Ishikawa (cell line): ENCODE measurements around the gene UST.

Experiments
- CEBPB ChIP-seq: IDR thresholded peaks from 2 replicates; pipeline ENCODE4 v1.6.1; 2012
- CREB1 ChIP-seq: IDR thresholded peaks from 2 replicates; pipeline ENCODE4 v1.6.1; 2012; ENCODE audit warnings: low read depth
- EGR1 ChIP-seq: IDR thresholded peaks from 2 replicates; pipeline ENCODE4 v1.6.1; 2012
- EP300 ChIP-seq: IDR thresholded peaks from 2 replicates; pipeline ENCODE4 v1.6.1; 2012; ENCODE audit warnings: borderline replicate concordance
- FOXM1 ChIP-seq: IDR thresholded peaks from 2 replicates; pipeline ENCODE4 v1.6.1; 2012; ENCODE audit warnings: low read depth, borderline replicate concordance
- NFIC ChIP-seq: IDR thresholded peaks from 2 replicates; pipeline ENCODE4 v1.6.1; 2012
- RAD21 ChIP-seq: IDR thresholded peaks from 2 replicates; pipeline ENCODE4 v1.6.1; 2012; ENCODE audit warnings: low read depth
- TAF1 ChIP-seq: IDR thresholded peaks from 2 replicates; pipeline ENCODE4 v1.6.1; 2012; ENCODE audit warnings: low read depth, mild to moderate bottlenecking
- TCF12 ChIP-seq: IDR thresholded peaks from 2 replicates; pipeline ENCODE4 v1.6.1; 2012; ENCODE audit warnings: low read depth
- TEAD4 ChIP-seq: IDR thresholded peaks from 2 replicates; pipeline ENCODE4 v1.6.1; 2012
- YY1 ChIP-seq: IDR thresholded peaks from 2 replicates; pipeline ENCODE4 v1.6.1; 2012; ENCODE audit warnings: low read depth
- ZBTB7A ChIP-seq: IDR thresholded peaks from 2 replicates; pipeline ENCODE4 v1.6.1; 2012; ENCODE audit warnings: low read depth
- TF ChIP-seq, protein P1 (sequence below): IDR thresholded peaks from 2 replicates; pipeline ENCODE4 v1.6.1; 2012
- TF ChIP-seq, protein P2 (sequence below): IDR thresholded peaks from 2 replicates; pipeline ENCODE4 v1.6.1; 2012
- TF ChIP-seq, protein P3 (sequence below): IDR thresholded peaks from 2 replicates; pipeline ENCODE4 v1.6.1; 2012; ENCODE audit warnings: low read depth, mild to moderate bottlenecking

The UST gene

DNA sequence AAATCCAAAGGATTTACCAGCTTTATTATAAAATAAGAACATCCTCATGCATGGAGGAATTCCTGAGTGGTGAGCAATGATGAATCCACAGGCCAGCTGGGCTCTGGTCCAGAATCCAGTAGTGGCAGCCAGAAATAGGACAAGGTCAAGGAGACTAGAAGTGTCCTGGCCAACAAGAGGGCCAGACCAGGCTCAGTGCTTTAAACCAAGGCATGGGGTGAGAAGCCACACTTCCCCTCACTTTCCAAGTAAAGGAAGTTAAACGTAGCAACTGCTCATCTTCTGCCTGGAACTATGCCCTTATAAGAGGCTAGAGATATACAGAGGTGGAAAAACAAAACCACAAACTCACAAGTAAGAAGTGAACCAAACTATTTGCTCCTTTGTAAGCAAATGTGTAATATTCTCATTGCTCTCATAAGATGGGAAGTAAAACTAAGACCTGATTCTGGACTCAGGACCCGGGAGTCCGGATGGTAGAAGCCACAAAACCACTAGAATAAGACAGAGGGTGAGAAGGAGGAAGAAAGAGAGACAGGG is 253.2 kb downstream of the UST start:
- TF ChIP-seq, protein P1, sequence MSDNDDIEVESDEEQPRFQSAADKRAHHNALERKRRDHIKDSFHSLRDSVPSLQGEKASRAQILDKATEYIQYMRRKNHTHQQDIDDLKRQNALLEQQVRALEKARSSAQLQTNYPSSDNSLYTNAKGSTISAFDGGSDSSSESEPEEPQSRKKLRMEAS, result no peak
- TF ChIP-seq TEAD4, result peak; percentile 27; the same call in 1 of the 2 replicates
- TF ChIP-seq ZBTB7A, result no peak
- TF ChIP-seq, protein P2, sequence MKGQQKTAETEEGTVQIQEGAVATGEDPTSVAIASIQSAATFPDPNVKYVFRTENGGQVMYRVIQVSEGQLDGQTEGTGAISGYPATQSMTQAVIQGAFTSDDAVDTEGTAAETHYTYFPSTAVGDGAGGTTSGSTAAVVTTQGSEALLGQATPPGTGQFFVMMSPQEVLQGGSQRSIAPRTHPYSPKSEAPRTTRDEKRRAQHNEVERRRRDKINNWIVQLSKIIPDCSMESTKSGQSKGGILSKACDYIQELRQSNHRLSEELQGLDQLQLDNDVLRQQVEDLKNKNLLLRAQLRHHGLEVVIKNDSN, result no peak
- no peak for TF ChIP-seq TAF1
- TF ChIP-seq CREB1, result no peak
- TF ChIP-seq CEBPB, result no peak
- TF ChIP-seq, protein P3, sequence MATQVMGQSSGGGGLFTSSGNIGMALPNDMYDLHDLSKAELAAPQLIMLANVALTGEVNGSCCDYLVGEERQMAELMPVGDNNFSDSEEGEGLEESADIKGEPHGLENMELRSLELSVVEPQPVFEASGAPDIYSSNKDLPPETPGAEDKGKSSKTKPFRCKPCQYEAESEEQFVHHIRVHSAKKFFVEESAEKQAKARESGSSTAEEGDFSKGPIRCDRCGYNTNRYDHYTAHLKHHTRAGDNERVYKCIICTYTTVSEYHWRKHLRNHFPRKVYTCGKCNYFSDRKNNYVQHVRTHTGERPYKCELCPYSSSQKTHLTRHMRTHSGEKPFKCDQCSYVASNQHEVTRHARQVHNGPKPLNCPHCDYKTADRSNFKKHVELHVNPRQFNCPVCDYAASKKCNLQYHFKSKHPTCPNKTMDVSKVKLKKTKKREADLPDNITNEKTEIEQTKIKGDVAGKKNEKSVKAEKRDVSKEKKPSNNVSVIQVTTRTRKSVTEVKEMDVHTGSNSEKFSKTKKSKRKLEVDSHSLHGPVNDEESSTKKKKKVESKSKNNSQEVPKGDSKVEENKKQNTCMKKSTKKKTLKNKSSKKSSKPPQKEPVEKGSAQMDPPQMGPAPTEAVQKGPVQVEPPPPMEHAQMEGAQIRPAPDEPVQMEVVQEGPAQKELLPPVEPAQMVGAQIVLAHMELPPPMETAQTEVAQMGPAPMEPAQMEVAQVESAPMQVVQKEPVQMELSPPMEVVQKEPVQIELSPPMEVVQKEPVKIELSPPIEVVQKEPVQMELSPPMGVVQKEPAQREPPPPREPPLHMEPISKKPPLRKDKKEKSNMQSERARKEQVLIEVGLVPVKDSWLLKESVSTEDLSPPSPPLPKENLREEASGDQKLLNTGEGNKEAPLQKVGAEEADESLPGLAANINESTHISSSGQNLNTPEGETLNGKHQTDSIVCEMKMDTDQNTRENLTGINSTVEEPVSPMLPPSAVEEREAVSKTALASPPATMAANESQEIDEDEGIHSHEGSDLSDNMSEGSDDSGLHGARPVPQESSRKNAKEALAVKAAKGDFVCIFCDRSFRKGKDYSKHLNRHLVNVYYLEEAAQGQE, result no peak
- TF ChIP-seq NFIC, result peak; percentile 76
- no peak for TF ChIP-seq EGR1
- TF ChIP-seq RAD21, result no peak
- TF ChIP-seq EP300, result no peak
- TF ChIP-seq TCF12, result no peak

DNA sequence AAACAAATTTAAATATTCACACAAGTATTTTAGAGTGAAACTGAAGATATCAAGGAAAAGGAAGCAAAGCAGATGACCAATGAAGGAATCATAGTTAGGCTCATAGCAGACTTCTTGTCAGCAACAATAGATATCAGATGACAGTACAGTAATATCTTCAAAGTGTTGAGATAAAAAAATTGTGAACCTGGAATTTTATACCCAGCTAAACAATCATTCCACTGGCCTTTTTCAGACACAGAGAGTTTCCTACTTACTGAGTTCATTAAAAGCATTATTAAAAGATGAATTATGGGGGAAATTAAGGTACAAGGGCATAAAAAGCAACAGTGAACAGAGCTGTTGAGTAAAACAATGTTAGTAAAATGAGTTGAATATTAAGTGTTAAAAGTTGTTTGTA is 254.6 kb downstream of the UST start:
- TF ChIP-seq EGR1 (no peak), TAF1 (no peak), YY1 (no peak), FOXM1 (no peak), CREB1 (no peak), NFIC (no peak)

DNA sequence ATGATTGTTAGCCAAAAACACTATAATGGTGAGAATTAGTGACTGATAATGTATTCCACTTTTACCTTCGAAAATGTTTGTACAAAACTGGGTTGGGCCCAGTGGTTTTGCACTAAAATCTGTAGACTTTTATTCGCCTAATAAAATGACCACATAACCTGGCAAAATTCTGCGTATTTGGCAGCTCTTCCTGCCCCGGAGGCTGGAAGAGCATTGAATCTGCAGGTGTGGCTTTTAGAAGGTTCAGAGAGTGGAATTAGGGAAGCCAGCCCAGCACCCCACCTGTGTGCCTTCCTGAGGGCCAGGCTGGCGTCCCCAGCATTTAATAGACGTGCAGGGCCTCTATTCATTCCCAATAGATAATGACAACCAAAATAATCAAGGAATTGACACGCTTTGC is 256.7 kb downstream of the UST start:
- TF ChIP-seq RAD21, result no peak
- TF ChIP-seq, protein P3, result no peak
- TF ChIP-seq, protein P2, result no peak
- TF ChIP-seq CEBPB, result no peak
- TF ChIP-seq TCF12, result no peak
- no peak for TF ChIP-seq TEAD4
- no peak for TF ChIP-seq YY1
- TF ChIP-seq EP300, result no peak
- TF ChIP-seq, protein P1, result no peak
- no peak for TF ChIP-seq NFIC
- no peak for TF ChIP-seq FOXM1
- TF ChIP-seq CREB1, result no peak
- no peak for TF ChIP-seq EGR1

DNA sequence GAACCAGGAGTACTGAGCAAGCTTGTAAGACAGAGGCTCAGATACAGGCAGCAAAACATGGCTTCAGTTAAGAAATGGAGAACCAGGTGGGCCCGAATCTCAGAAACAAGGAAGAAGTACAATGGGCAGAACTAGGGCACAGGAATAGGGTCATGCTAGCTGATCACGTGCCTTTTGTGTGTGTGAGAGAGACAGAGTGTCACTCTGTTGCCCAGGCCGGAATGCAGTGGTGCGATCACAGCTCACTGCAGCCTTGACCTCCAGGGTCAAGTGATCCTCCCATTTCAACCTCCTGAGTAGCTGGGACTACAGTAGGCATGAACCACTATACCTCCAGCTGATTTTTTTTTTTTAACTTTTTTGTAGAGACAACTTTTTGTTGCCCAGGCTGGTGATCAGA is 257.8 kb downstream of the UST start:
- TF ChIP-seq EP300 (no peak), EGR1 (no peak), TEAD4 (no peak), TCF12 (no peak), CREB1 (no peak), CEBPB (no peak), RAD21 (no peak), TAF1 (no peak), NFIC (no peak), YY1 (no peak), FOXM1 (no peak), ZBTB7A (no peak)
- TF ChIP-seq, protein P2, result no peak
- TF ChIP-seq, protein P1, result no peak
- TF ChIP-seq, protein P3, result no peak
